ENCODE data around the gene ZFHX3. TPM values are rescaled to one million over a fixed set of nuclear protein-coding genes. Genes with fewer than 3 reads are reported as not detected.
"Not testable (repeated sequence)": the region's sequence is repeated elsewhere in the genome, so short reads cannot be mapped to it uniquely, and the experiment has no call there.

ZFHX3 gene
- total and polyA plus RNA-seq, 2 donors (not counting 1 experiment from before 2014, with no cell fraction given), result 4.7 to 7.3 TPM

- H3K27ac ChIP-seq (ENCODE audit: insufficient read depth, low read length), result no peak overlapping the region
- H3K79me2 ChIP-seq (ENCODE audit: control insufficient read depth, insufficient read depth, low read length), result no peaks in the 10 kb centered on the region
- no peaks in the 10 kb centered on the region for H3K4me1 ChIP-seq (ENCODE audit: control insufficient read depth, extremely low read depth, insufficient read depth, low read length)
- H3K27me3 ChIP-seq (ENCODE audit: control insufficient read depth, insufficient read depth, low read length), result no peaks in the 10 kb centered on the region
- H3K4me3 ChIP-seq (replicated peaks in 1 of 4; ENCODE audit: control extremely low read depth in 1 of 4, insufficient read depth in 1 of 4, low read depth in 3 of 4, low read length in 4 of 4), result no peak overlapping the region
- H3K9ac ChIP-seq (ENCODE audit: insufficient read depth, low read length), result no peak overlapping the region
- no peak overlapping the region for H3K4me2 ChIP-seq (ENCODE audit: extremely low read depth, insufficient read depth, low read length)
- H4K20me1 ChIP-seq (ENCODE audit: control insufficient read depth, extremely low read depth, insufficient read depth, low read length), result no peaks in the 10 kb centered on the region
- no peak overlapping the region for H2AFZ ChIP-seq (ENCODE audit: low read length)
- no peak for TF ChIP-seq CTCF (conservative IDR thresholded peaks at IDR 0.05 in 1 of 2, IDR thresholded peaks at IDR 0.05 in 1 of 2; ENCODE audit: low read depth in 1 of 2, low read length in 2 of 2)
- TF ChIP-seq EZH2 (IDR thresholded peaks at IDR 0.05; ENCODE audit: low read length, missing control alignments), result no peak
- no peaks in the 10 kb centered on the region for H3K36me3 ChIP-seq (ENCODE audit: control insufficient read depth, insufficient read depth, low read length)
- DNase-seq (ENCODE audit: low read depth in 2 of 2), result no peak
- H3K9me3 ChIP-seq (ENCODE audit: control insufficient read depth, insufficient read depth, low read depth, low read length), result no peaks in the 10 kb centered on the region
Observed at GRCh38 chr16:73080931-73081330, 33.0 kb upstream of the ZFHX3 start.

GRCh38 chr16:73076324-73076810 is 28.4 kb upstream of the ZFHX3 start:
- TF ChIP-seq CTCF (conservative IDR thresholded peaks at IDR 0.05 in 1 of 2, IDR thresholded peaks at IDR 0.05 in 1 of 2; ENCODE audit: low read depth in 1 of 2, low read length in 2 of 2) (no peak), EZH2 (IDR thresholded peaks at IDR 0.05; ENCODE audit: low read length, missing control alignments) (no peak)
- H3K27me3 ChIP-seq (ENCODE audit: control insufficient read depth, insufficient read depth, low read length), result no peaks in the 10 kb centered on the region
- H3K79me2 ChIP-seq (ENCODE audit: control insufficient read depth, insufficient read depth, low read length), result no peaks in the 10 kb centered on the region
- no peak overlapping the region for H3K27ac ChIP-seq (ENCODE audit: insufficient read depth, low read length)
- H3K4me2 ChIP-seq (ENCODE audit: extremely low read depth, insufficient read depth, low read length), result no peak overlapping the region
- H4K20me1 ChIP-seq (ENCODE audit: control insufficient read depth, extremely low read depth, insufficient read depth, low read length), result no peaks in the 10 kb centered on the region
- no peaks in the 10 kb centered on the region for H3K36me3 ChIP-seq (ENCODE audit: control insufficient read depth, insufficient read depth, low read length)
- H3K4me1 ChIP-seq (ENCODE audit: control insufficient read depth, extremely low read depth, insufficient read depth, low read length), result no peaks in the 10 kb centered on the region
- H2AFZ ChIP-seq (ENCODE audit: low read length), result no peak overlapping the region
- no peak overlapping the region for H3K9ac ChIP-seq (ENCODE audit: insufficient read depth, low read length)
- no peaks in the 10 kb centered on the region for H3K9me3 ChIP-seq (ENCODE audit: control insufficient read depth, insufficient read depth, low read depth, low read length)
- no peak overlapping the region for H3K4me3 ChIP-seq (replicated peaks in 1 of 4; ENCODE audit: control extremely low read depth in 1 of 4, insufficient read depth in 1 of 4, low read depth in 3 of 4, low read length in 4 of 4)
- DNase-seq (ENCODE audit: low read depth in 2 of 2), result no peak

- no peak overlapping the region for H3K27ac ChIP-seq (ENCODE audit: insufficient read depth, low read length)
- no peak overlapping the region for H3K4me3 ChIP-seq (replicated peaks in 1 of 4; ENCODE audit: control extremely low read depth in 1 of 4, insufficient read depth in 1 of 4, low read depth in 3 of 4, low read length in 4 of 4)
- TF ChIP-seq CTCF (conservative IDR thresholded peaks at IDR 0.05 in 1 of 2, IDR thresholded peaks at IDR 0.05 in 1 of 2; ENCODE audit: low read depth in 1 of 2, low read length in 2 of 2) (no peak), EZH2 (IDR thresholded peaks at IDR 0.05; ENCODE audit: low read length, missing control alignments) (no peak)
- no peaks in the 10 kb centered on the region for H3K36me3 ChIP-seq (ENCODE audit: control insufficient read depth, insufficient read depth, low read length)
- H3K9ac ChIP-seq (ENCODE audit: insufficient read depth, low read length), result no peak overlapping the region
- H3K27me3 ChIP-seq (ENCODE audit: control insufficient read depth, insufficient read depth, low read length), result no peaks in the 10 kb centered on the region
- no peaks in the 10 kb centered on the region for H3K79me2 ChIP-seq (ENCODE audit: control insufficient read depth, insufficient read depth, low read length)
- DNase-seq (ENCODE audit: low read depth in 2 of 2), result no peak
- peaks cover 6% of the 10 kb centered on the region for H3K4me1 ChIP-seq (ENCODE audit: control insufficient read depth, extremely low read depth, insufficient read depth, low read length)
- H3K9me3 ChIP-seq (ENCODE audit: control insufficient read depth, insufficient read depth, low read depth, low read length), result no peaks in the 10 kb centered on the region
- no peak overlapping the region for H3K4me2 ChIP-seq (ENCODE audit: extremely low read depth, insufficient read depth, low read length)
- H4K20me1 ChIP-seq (ENCODE audit: control insufficient read depth, extremely low read depth, insufficient read depth, low read length), result no peaks in the 10 kb centered on the region
- no peak overlapping the region for H2AFZ ChIP-seq (ENCODE audit: low read length)
Observed at GRCh38 chr16:73074382-73074781, 26.5 kb upstream of the ZFHX3 start.

DNA sequence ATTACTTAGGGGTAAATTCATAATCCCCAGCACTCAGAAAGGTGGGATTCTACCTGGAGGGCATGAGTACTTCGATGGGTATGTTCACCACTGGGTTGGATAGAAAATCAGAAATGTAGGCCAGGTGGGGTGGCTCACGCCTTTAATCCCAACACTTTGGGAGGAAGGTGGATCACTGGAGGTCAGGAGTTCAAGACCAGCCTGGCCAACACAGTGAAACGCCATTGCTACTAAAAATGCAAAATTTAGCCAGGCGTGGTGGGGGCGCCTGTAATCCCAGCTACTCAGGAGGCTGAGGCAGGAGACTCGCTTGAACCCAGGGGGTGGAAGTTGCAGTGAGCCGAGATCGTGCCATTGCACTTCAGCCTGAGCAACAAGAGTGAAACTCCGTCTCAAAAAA is 24.1 kb upstream of the ZFHX3 start:
- not testable (repeated sequence) for H3K4me2 ChIP-seq (ENCODE audit: extremely low read depth, insufficient read depth, low read length); H3K4me3 ChIP-seq (replicated peaks in 1 of 4; ENCODE audit: control extremely low read depth in 1 of 4, insufficient read depth in 1 of 4, low read depth in 3 of 4, low read length in 4 of 4); H3K27ac ChIP-seq (ENCODE audit: insufficient read depth, low read length); H3K36me3 ChIP-seq (ENCODE audit: control insufficient read depth, insufficient read depth, low read length); H3K27me3 ChIP-seq (ENCODE audit: control insufficient read depth, insufficient read depth, low read length); H3K79me2 ChIP-seq (ENCODE audit: control insufficient read depth, insufficient read depth, low read length); H4K20me1 ChIP-seq (ENCODE audit: control insufficient read depth, extremely low read depth, insufficient read depth, low read length); H3K9ac ChIP-seq (ENCODE audit: insufficient read depth, low read length); DNase-seq (ENCODE audit: low read depth in 2 of 2); H2AFZ ChIP-seq (ENCODE audit: low read length); H3K9me3 ChIP-seq (ENCODE audit: control insufficient read depth, insufficient read depth, low read depth, low read length)
- H3K4me1 ChIP-seq (ENCODE audit: control insufficient read depth, extremely low read depth, insufficient read depth, low read length), result peaks cover 24% of the 10 kb centered on the region

All from fibroblast of lung (primary cell).